Thymus (tissue), 11 donors: ENCODE measurements around the gene GGA3. TPM values are rescaled to one million over a fixed set of nuclear protein-coding genes. Genes with fewer than 3 reads are reported as not detected.
"Not testable (repeated sequence)": the region's sequence is repeated elsewhere in the genome, so short reads cannot be mapped to it uniquely, and the experiment has no call there.

ENCODE experiments used
- DNase-seq, 9 donors: peaks; one replicate each; pipeline ENCODE4 v3.0.0-alpha.2; 2013; ENCODE audit warnings: low spot score in 9 of 9, low read depth in 6 of 9, missing footprints in 1 of 9
- H3K27ac ChIP-seq, 2 donors: one replicate each; pipeline ENCODE4 v1.5.1; 2013; ENCODE audit warnings: control low read depth in 1 of 2, low read depth in 1 of 2, low read length in 1 of 2, mild to moderate bottlenecking in 1 of 2, moderate library complexity in 1 of 2
- H3K27me3 ChIP-seq, 2 donors: one replicate each; pipeline ENCODE4 v1.5.1; 2013; ENCODE audit warnings: low read length in 1 of 2; ENCODE audit not compliant: control insufficient read depth in 2 of 2, insufficient read depth in 1 of 2
- H3K36me3 ChIP-seq, 2 donors: one replicate each; pipeline ENCODE4 v1.5.1; 2013; ENCODE audit warnings: low read length in 1 of 2, mild to moderate bottlenecking in 1 of 2, moderate library complexity in 1 of 2; ENCODE audit not compliant: control insufficient read depth in 2 of 2, insufficient read depth in 2 of 2
- H3K4me1 ChIP-seq, 2 donors: one replicate each; pipeline ENCODE4 v1.5.1; 2013; ENCODE audit warnings: low read length in 2 of 2; ENCODE audit not compliant: control insufficient read depth in 2 of 2, insufficient read depth in 2 of 2
- H3K4me3 ChIP-seq, 2 donors: one replicate each; pipeline ENCODE4 v1.5.1; 2013; ENCODE audit warnings: low read length in 2 of 2, control low read depth in 1 of 2, mild to moderate bottlenecking in 1 of 2
- H3K9me3 ChIP-seq, 2 donors: one replicate each; pipeline ENCODE4 v1.5.1; 2013; ENCODE audit warnings: low read length in 1 of 2, mild to moderate bottlenecking in 1 of 2; ENCODE audit not compliant: control insufficient read depth in 2 of 2, insufficient read depth in 1 of 2
- WGBS: extraction: QIAGEN DNeasy Blood & Tissue Kit; methylation state at CpG from one replicate; pipeline ENCODE4 v1.1.7; 2013; 5-methylcytosine and 5-hydroxymethylcytosine counted together
- polyA plus RNA-seq: library from polyadenylated mRNA; stranded (reverse); fragments of 200-250 nt; gene quantifications from one replicate; pipeline ENCODE4 v1.2.3, GENCODE V29; 2013
- total RNA-seq: library from RNA; stranded (reverse); fragments of 120-200 nt; gene quantifications from one replicate; pipeline ENCODE4 v1.2.4, GENCODE V29; 2013
- donor health status: healthy.

The GGA3 gene
- total and polyA plus RNA-seq, 2 donors = 18.1 to 33.3 TPM

DNA sequence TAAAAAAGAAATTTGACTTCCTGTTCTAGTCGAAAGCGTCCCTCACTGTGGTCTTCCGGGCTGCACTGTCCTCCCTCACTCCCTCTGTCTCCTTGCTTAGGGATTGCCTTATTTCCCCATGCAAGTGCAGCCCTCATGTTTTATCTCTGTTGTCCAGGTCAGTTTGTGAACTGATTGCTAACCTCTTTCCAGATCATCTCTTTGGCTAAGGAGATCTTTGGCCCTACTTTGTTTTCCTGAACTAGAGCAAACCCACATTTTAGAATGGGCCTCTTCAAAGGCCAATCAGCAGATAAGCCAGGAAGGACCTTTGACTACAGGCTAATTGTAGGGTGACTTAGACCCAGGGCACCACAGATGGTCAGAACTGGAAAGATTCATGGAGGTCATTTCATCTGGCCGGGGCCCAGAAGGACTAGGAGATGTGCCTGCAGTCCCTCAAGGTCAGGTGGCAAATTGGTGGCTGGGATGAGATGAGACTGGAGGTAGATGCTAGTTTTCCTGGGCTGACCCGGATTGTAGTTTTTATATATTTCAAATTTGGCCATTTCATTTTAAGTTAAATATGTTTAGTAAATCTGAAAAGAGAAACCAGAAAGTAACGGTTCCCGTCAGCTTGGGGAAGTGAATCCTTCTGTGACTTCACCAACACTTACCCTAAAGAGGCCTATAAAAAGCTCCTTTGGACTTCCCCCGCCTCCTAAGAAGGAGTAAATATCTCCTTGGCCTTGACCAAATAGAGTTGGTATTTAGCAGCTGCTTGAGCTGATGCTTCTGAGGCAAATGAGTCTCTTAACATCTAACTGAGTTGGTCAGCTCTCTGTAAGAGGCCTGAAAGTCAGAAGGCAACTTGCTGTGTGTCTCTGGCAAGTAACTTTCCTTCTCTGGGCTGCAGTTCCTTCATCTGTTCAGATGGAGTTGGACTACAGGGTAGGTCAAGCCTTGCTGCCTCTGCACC lies 34.1 kb upstream of the GGA3 start:
- 81% methylated on average over 8 of the region's 8 CpGs for whole genome bisulfite sequencing
- Histone ChIP-seq H3K27me3 (no peaks in the 10 kb centered on the region), H3K4me1 (peaks cover 0 to 8% of the 10 kb centered on the region in 2 donors), H3K9me3 (no peaks in the 10 kb centered on the region), H3K36me3 (no peaks in the 10 kb centered on the region), H3K4me3 (no peak overlapping the region), H3K27ac (peak overlapping the region; percentile 73 to 80)
- DNase-seq = peak in 1 of 9 donors; percentile 37

- H3K9me3 ChIP-seq, H3K36me3 ChIP-seq, H3K27ac ChIP-seq, DNase-seq, H3K27me3 ChIP-seq, H3K4me3 ChIP-seq: not testable (repeated sequence)
- H3K4me1 ChIP-seq = peaks cover 5 to 21% of the 10 kb centered on the region in 2 donors
- 91% methylated on average over 16 of the region's 16 CpGs for WGBS
These were observed 31.5 kb upstream of the GGA3 start for GRCh38 chr17:75292810-75293448.

DNA sequence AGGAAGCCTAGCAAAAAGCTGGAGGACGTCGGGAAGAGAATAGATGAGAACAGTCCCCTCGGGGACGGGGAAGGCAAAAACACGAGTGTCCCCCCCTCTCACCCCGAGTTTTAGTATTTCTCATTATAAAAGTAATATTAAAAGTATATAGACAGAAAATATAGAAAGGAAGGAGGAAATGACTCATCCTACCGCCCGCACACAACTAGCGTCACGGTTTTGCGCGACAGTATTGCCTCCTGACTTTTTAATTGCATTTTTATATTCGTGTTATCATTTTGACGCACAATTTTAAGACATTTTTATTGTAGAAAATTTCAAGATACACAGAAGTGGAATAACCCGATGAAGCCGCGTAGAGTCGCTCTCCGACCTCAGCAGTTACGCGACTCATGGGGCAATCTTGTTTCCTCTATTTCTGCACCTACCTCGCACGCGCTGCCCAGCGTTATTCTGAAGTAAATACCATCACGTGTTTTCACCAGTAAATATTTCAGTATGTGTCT lies 28.5 kb upstream of the GGA3 start:
- H3K4me1 ChIP-seq = peaks cover 5 to 18% of the 10 kb centered on the region in 2 donors
- WGBS = 0% methylated on average over 26 of the region's 26 CpGs
- no peaks in the 10 kb centered on the region for H3K9me3 ChIP-seq

GRCh38 chr17:75289115-75289831 lies 27.9 kb upstream of the GGA3 start, which contains the start of gene SLC25A19:
Gene SLC25A19 (minus strand): TSS chr17:75289433. CDS start chr17:75286764, 2,669 bp downstream.
- Histone ChIP-seq H3K27ac (peak within 1 kb of the TSS; percentile 97), H3K4me3 (peak within 1 kb of the TSS; percentile 76 to 79), H3K36me3 (peaks cover 15 to 18% of the 10 kb centered on the region in 2 donors), H3K27me3 (no peaks in the 10 kb centered on the region), H3K4me1 (peaks cover 5 to 18% of the 10 kb centered on the region in 2 donors), H3K9me3 (no peaks in the 10 kb centered on the region)
- peak; percentile 94 to 99 (median 97) for DNase-seq
- under 1% methylated on average over 65 of the region's 65 CpGs for WGBS

More for the DNA sequence above, 28.5 kb upstream of the GGA3 start:
- Histone ChIP-seq H3K27ac (peak overlapping the region; percentile 97), H3K4me3 (peak overlapping the region; percentile 76 to 79), H3K27me3 (no peaks in the 10 kb centered on the region), H3K36me3 (peaks cover 14 to 15% of the 10 kb centered on the region in 2 donors)
- DNase-seq = peak in 7 of 9 donors; percentile 21 to 79 (median 54)

DNA sequence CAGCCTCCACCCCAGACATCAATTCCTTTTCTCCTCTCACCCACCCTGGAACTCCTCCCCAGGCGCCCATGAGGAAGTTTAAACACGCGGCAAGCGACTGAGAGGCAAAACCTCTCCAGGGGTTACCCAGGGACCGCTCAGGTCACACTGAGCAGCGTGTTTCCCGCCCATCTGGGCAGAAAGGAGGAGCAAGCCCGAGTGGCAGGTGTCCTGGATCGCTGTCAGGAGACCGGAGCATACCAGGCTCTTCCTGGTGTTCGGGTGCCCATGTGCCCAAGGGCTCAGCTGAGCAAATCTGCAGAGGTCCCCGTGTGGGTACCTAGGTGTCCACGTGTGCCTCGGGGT lies 27.3 kb upstream of the GGA3 start:
- DNase-seq = peak in 4 of 9 donors; percentile 21 to 34 (median 28)
- under 1% methylated on average over 14 of the region's 14 CpGs for WGBS
- H3K27me3 ChIP-seq = no peaks in the 10 kb centered on the region
- peaks cover 5 to 18% of the 10 kb centered on the region in 2 donors for H3K4me1 ChIP-seq
- H3K27ac ChIP-seq = peak overlapping the region; percentile 81 to 92
- peak overlapping the region; percentile 76 to 79 for H3K4me3 ChIP-seq
- H3K36me3 ChIP-seq = peaks cover 15 to 20% of the 10 kb centered on the region in 2 donors
- no peaks in the 10 kb centered on the region for H3K9me3 ChIP-seq

GRCh38 chr17:75288359-75288758 lies 27.0 kb upstream of the GGA3 start:
- Histone ChIP-seq H3K9me3 (no peaks in the 10 kb centered on the region), H3K27ac (no peak overlapping the region), H3K4me3 (peak overlapping the region; percentile 76 to 79), H3K36me3 (peaks cover 18 to 24% of the 10 kb centered on the region in 2 donors), H3K27me3 (no peaks in the 10 kb centered on the region), H3K4me1 (peaks cover 5 to 18% of the 10 kb centered on the region in 2 donors)
- DNase-seq = no peak
- 13% methylated on average over 2 of the region's 2 CpGs for WGBS

DNA sequence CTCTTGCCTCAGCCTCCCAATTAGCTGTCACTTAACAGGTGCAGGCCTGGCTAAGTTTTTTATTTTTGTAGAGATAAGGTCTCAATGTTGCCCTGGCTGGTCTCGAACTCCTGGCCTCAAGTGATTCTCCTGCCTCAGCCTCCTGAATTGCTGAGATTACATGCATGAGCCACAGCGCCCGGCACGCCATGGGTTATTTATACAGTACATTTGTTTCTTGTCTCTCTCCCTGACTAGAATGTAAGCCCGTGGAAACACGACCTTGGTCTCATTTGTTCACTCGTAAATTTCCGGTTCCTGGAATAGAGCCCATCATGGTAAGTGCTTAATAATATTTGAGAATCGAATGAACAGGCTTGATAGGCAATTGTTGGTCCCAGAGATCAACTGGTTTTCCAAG lies 25.8 kb upstream of the GGA3 start:
- Histone ChIP-seq H3K4me1 (peaks cover 5 to 18% of the 10 kb centered on the region in 2 donors), H3K27ac (no peak overlapping the region), H3K27me3 (no peaks in the 10 kb centered on the region), H3K4me3 (no peak overlapping the region), H3K36me3 (peaks cover 21 to 26% of the 10 kb centered on the region in 2 donors), H3K9me3 (no peaks in the 10 kb centered on the region)
- 97% methylated on average over 9 of the region's 9 CpGs for WGBS
- no peak for DNase-seq

GRCh38 chr17:75285123-75285522 lies 23.7 kb upstream of the GGA3 start:
- no peak for DNase-seq
- H3K36me3 ChIP-seq = peaks cover 35 to 40% of the 10 kb centered on the region in 2 donors

More at GRCh38 chr17:75285123-75285522, 23.7 kb upstream of the GGA3 start:
- Histone ChIP-seq H3K4me1 (peaks cover 5 to 13% of the 10 kb centered on the region in 2 donors), H3K27me3 (no peaks in the 10 kb centered on the region), H3K9me3 (no peaks in the 10 kb centered on the region), H3K4me3 (no peak overlapping the region), H3K27ac (no peak overlapping the region)
- WGBS = over 99% methylated on average over 6 of the region's 6 CpGs
